Measurements from ENCODE around the gene TMEM175.

The TMEM175 gene

DNA sequence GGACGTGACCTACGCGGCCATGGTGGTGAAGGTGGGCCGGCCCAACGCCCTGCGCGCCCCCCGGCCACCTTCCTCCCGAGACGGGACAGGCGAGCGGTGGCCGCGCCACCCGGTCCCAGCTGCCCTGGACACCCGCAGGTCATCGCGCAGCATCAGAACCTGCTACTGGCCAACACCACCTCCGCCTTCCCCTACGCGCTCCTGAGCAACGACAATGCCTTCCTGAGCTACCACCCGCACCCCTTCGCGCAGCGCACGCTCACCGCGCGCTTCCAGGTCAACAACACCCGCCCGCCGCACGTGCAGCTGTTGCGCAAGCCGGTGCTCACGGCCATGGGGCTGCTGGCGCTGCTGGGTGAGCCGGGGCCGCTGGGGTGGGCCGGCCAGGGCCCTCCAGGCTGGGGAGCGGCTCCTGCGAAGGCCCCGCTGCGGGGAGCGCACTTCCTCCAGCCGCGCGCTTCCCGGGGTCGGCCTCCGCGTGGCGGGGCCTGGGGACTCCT lies 69.9 kb downstream of the TMEM175 start:
- DNase-seq (ENCODE audit: low read depth in 2 of 2): no peak

- no peak for DNase-seq (ENCODE audit: low read depth in 2 of 2)
Measured at GRCh38 chr4:1002631-1003251, 70.5 kb downstream of the TMEM175 start.

GRCh38 chr4:1003271-1004070 lies 71.2 kb downstream of the TMEM175 start:
- DNase-seq (ENCODE audit: low read depth in 2 of 2): no peak

DNA sequence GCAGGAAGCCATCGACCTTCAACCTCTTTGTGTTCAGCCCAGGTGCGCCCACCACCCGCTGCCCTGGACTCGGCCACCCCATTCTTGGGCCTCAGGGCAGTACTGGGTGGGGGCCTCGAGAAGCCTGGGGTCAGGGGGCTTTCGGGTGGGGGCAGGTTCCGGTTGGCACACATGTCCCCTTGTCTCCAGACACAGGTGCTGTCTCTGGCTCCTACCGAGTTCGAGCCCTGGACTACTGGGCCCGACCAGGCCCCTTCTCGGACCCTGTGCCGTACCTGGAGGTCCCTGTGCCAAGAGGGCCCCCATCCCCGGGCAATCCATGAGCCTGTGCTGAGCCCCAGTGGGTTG lies 71.8 kb downstream of the TMEM175 start:
- no peak for DNase-seq (ENCODE audit: low read depth in 2 of 2)

DNA sequence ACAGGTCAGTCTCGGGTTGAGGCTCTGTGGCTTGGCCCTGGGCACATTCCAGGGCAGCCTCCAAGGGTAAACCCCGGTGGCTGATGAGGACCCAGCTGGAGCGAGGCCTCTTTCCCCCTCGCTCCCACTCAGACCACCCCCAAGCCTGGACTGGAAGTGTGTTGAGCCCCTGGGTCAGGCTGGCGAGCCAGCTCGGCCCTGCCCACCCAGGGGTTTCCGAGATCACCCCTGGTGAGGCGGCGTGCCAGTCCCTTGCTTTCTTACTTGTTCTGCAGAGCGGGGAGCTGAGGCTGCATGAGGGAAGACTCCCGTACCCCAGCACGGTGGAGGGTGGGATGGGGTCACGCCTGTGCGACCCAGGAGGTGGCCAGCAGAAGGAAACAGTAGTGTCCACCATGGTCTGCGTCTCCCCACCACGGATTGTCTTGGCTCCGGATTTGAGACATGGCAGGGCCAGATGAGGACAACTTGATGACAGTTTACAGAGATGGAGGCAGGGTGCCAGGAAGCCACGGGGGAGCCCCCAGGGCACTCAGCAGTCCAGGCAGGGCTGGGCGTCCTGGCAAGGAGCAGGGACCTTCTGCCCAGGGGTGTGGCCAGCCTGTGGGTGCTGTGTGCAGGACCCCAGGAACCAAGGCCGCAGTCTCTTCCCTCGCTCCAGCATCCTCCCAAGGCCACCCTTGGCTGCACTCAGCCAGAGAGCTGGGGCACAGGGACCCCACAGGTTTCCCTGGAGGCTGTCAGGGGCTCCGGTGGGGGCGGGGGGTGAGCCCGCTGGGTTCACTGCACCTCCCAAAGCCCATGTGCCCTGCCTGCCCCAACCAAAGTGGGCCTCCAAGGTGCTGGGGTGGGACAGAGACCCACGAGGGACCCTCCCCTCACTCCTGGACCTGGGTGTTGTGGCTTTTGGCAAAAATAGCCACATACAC lies 72.6 kb downstream of the TMEM175 start:
- DNase-seq (ENCODE audit: low read depth in 2 of 2): no peak

- no peak for DNase-seq (ENCODE audit: low read depth in 2 of 2)
Measured at GRCh38 chr4:1006856-1007255, 74.6 kb downstream of the TMEM175 start.

All from stimulated activated CD8-positive, alpha-beta memory T cell treated with anti-CD3 and anti-CD28 coated beads, Interleukin-7, amount 100 ng/mL, for 4 hours (primary cell).